Stimulated activated CD8-positive, alpha-beta memory T cell treated with anti-CD3 and anti-CD28 coated beads, Interleukin-7, amount 100 ng/mL, for 4 hours (primary cell): ENCODE results near the gene STMN3.
"Not testable (repeated sequence)": the region's sequence is repeated elsewhere in the genome, so short reads cannot be mapped to it uniquely, and the experiment has no call there.

ENCODE experiments used
- DNase-seq, 2 donors: peaks; one replicate each; pipeline ENCODE4 v3.0.0-alpha.2; 2020; ENCODE audit warnings: low read depth in 2 of 2

STMN3 gene

DNA sequence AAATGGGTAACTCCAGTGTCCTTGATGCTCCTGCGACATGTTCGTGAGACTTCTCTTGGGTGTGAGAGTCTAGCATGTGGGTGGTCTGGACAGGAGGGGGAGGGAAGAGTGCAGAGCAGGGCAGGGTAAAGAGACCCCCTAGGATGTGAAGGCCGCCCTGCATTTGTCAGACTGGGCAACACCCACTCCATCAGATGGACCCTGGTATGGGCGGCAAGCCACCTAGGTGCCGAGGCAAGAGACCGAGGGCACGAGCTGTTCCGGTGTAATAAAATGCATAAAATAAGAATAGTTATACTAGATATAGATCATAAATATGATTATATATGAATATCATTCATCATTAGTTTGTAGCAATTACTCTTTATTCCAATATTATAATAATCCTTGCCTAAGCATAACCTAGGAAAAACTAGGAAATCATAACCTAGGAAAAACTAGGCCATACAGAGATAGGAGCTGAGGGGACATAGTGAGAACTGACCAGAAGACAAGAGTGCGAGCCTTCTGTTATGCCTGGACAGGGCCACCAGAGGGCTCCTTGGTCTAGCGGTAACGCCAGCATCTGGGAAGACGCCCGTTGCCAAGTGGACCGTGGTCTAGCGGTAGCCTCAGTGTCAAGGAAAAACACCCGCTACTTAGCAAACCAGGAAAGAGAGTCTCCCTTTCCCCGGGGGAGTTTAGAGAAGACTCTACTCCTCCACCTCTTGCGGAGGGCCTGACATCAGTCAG is 39.2 kb downstream of the STMN3 start:
- DNase-seq: not testable (repeated sequence)

DNA sequence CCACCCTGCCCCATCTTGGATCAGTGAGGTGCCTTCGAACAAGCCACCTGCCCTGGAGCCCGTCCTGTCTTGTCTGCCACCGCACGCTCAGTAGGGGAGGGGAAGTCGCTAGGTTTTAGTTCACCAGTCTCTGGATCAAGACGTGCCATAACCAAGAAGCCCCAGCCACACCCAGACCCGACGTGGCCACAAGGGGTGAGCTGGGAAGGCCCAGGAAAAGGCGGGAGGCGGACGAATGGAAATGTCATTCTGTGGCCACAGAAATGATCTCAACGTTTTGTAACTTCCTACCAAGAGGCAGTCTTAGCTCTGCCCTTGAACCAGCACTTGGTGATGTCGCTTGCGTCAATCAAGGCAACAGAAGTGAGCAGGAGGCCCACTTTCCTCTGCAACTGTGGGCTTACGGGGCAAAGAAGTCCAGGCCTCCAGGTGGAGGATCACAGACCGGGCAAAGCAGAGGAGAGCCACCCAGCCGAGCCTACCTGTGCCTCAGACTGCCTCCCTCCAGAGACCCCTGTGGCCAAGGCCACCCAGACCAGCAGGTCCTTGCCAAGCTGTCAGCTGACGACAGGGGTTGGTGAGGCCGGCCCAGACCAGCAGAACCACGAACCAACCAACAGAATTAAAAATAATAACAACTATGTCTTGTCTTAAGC is 40.8 kb downstream of the STMN3 start:
- no peak for DNase-seq

DNA sequence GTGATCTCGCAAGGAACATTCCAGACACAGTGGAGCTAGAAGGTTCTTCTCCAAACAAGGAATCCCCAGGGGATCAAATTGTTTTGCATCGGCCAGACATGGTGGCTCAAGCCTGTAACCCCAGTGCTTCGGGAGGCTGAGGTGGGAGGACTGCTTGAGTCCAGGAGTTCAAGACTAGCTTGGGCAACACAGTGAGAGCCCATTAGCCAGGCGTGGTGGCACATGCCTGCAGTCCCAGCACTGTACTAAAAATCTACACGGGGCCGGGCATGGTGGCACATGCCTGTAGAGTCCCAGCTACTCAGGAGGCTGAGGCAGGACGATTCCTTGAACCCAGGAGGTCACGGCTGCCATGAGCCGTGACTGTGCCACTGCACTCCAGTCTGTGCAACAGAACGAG is 41.6 kb downstream of the STMN3 start:
- no peak for DNase-seq

DNA sequence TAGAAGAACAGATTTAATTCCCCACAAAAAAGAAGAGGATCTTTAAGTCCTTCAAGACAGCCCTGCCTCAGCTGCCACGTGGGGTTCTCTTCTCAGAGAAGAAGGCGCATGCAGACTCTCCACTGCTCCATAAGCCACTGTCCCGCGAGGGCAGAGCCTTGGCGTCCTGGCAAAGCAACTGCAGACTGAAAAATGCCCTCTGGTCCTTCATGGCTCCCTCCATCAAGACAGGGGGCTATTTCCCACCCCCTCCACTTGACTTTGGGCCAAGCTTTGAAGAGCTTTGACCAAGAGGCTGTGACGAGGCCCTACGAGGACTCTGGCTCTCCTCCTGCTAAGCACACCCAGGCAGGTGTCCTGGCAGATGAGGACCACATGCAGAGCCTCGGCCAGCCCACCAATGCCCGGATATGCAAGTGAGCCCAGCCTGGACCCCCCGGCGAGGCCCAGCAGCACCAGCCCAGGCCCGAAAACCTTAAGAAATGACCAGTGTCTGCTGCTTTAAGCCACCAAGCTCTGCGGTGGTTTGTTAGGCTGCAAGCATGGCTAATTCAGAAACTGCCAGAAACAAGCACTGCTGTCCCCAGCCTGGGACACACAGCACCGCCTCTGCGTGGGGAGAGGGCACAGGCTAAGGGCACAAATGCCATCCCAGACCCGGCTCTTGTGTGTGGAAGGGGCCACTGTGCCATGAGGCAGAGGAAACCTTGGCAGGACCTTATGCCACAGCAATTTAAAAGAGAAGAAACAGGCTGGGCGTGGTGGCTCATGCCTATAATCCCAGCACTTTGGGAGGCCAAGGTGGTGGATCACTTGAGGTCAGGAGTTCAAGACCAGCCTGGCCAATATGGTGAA is 42.4 kb downstream of the STMN3 start:
- no peak for DNase-seq

DNA sequence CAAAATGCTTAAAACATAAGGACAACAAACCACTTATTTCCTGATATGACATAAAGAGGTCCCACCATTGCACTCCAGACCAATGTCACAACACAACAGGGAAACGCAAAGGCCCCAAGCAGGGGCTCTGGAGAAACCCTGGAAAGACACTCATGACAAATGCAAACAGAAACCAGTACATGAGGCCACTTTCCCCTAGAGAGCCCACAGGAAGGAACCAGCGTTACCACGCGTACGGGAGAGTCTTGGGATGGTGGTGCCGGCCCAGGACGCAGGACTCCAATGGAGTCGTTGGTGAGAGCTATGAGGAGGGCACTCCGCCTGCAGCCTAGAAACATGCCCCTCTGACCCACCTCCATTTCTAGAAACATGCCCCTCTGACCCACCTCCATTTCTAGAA is 46.5 kb downstream of the STMN3 start:
- no peak for DNase-seq

DNA sequence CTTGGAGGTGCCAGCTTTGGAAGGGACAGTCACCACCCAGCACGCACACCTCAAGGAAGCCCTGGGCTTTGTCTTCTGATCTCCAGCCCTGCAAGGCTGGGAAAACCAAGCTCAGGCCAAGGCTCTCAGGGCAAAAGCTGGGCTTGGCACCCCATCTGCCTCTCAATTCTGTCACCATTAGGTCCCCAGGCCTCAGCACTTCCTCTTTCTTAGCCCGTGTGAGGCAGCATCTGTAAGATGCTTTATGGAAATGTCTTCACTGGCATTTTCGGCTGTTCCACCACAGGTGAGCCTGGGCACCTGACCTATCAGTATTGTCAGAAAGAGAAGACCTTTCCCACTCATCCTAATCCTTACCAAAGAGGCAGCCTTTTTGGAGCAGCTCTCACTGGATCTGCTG is 50.9 kb downstream of the STMN3 start:
- no peak for DNase-seq

DNA sequence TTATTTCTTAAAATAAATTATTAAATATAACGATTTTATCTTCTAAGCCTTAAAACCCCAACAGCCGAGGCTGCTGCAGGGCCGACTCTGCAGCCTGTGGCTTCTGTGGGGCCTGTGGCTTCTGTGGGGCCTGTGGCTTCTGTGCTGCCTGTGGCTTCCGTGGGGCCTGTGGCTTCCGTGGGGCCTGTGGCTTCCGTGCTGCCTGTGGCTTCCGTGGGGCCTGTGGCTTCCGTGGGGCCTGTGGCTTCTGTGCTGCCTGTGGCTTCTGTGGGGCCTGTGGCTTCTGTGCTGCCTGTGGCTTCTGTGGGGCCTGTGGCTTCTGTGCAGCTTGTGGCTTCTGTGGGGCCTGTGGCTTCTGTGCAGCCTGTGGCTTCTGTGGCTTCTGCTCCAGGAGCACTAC is 51.5 kb downstream of the STMN3 start:
- DNase-seq: peak in 1 of 2 donors; percentile 10

DNA sequence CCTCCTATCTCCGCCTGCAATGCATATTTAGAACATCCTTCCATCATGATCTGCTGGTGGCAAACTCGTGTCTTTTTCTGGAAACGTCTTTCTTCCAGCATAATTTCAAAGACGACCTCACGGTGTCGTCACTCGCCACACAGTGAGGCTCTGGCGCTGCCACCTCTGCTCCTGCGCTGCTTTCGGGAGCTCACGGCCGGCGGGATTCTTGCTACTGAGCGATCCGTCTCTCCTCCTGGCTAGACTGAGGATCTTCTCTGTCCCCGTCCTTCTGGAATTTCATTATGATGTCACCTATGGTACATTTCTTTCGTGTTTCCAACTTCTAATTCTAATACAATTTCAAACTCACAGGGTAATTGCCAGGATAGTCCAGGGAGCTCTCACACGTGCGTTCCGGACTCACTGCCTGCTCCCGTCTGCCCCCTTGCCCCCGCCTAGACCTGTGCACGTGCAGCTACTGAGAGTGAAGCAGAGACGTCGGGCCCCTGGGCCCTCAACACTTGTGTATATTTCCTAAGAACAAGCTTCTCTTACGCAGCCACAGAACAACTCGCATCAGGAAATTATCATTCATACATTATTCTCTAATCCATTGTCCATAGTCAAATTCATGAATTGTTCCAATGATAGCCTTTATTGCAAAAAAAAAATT is 53.7 kb downstream of the STMN3 start:
- no peak for DNase-seq

DNA sequence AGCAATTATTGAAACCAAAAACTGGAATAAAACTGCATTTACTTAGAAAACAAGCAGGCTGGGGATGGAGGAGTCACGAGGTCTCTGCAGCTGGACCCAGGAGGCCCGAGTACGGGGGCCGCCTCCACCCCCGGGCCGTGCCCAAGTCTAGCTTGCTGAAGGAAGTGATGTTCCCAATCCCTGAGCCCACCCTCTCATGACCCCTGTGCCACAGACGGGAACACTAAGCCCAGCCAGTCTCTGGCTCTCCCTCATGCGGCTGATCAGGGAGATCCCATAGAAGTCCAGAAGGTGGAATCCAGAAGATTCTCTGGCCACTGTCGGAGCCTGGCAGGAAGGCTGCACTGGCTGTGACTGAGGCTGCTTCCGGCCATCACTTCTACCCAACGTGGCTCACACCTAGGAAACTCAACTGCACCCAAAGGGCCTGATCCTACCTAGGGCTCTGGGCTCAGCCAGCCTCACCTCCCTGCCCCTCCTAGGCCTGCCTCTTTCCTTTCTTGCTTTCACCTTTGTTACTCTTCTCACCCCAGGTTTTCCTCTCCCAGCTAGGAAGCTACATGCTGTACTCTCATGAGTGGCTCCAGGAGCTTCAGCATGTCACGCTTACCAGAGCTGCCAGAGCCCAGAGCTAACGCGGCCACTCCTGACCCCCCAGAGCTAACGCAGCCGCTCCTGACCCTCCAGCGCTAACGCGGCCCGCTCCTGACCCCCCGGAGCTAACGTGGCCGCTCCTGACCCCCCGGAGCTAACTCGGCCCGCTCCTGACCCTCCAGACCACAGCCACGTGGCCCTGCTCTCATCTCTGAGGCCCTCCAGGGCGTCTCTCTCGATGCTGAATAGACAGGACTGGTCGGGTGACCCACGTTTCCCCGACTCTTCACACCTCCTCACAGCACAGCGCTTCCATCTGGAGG is 54.5 kb downstream of the STMN3 start:
- DNase-seq: no peak

DNA sequence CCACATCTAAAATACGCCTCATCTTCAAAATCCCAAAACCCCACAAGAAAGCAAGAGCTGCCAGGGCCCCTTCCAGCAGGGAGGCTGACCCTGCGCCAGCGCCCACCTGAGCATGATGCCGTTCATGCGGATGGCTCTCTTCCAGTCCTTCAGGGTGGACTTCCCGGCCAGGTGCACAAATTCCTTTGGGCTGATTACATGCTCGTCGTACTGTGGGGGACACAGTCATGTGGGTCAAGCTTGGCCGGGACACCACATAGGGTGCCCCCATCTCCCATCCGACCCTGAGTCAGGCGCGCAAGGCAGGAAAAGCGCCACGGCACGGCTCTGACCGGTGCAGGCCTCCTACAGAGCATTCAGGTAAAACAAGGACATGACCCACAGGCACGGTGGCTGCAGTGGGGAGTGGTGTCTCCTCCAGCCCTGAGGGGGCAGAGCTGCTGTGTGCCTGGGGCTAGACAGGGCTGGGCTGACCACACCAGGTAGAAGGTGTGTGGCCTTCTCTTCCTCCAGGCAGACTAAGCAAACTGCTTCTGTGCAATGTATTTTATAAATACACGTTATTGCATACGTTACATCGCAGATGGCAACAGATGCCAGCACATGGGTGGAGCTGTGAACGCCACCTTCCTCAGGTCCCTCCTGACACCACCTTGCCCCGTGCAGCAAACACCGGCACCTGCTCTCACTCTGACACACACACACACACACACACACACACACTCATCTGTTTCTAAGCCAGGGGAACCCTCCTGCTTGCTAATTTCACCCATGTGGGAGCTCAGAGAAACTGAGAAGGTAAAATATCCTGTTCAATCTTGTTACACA is 55.4 kb downstream of the STMN3 start:
- no peak for DNase-seq

DNA sequence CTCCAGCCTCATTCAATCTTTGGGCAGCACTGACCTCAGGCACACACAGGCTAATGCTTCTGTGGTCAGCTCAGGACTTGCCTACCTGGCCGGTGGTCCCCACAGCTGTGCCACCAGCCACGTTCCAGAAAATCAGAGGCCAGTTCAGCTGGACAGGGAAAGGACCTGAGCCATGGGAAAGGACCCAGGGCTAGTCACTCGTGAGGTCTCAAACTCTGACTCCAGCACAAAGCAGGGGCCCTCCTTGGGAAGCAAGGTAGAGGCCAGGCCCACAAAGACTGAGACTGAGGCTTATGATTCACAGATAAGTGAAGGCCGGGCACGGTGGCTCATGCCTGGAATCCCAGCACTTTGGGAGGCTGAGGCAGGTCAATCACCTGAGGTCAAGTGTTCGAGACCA is 56.8 kb downstream of the STMN3 start:
- no peak for DNase-seq

DNA sequence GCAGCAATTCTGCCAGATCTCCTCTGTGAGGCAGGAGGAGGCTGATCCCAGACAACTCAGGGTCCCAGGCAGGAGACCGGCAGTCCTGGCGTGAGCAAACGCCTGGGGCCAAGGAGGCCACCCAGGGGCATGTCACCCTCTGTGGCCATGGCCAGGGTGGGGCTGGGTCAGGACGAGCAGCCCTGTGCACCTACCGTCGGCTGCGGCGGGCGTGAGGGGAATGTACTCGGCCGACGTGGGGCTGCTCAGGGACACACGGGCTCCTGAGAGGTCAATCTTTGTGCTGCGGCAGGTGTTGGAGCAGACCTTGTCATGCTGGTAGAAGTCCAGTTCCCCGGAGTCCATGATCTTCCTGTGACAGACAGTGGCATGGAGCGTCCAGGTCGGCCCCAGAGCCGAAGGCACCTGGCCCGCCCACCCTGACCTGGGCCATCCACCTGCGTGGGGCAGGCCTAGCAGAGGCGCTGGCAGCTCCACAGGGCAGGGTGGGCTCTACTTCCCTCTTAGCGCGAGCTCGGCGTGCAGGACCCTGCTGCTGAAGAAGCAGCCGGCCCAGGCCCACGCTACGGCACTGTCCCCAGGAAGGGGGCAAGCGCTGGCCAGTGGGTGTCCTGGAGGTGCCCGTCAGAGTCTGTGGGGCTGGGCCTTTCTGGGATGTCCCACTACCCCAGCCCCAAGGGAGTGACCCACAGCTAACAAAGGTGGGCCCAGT is 57.7 kb downstream of the STMN3 start:
- DNase-seq: no peak

DNA sequence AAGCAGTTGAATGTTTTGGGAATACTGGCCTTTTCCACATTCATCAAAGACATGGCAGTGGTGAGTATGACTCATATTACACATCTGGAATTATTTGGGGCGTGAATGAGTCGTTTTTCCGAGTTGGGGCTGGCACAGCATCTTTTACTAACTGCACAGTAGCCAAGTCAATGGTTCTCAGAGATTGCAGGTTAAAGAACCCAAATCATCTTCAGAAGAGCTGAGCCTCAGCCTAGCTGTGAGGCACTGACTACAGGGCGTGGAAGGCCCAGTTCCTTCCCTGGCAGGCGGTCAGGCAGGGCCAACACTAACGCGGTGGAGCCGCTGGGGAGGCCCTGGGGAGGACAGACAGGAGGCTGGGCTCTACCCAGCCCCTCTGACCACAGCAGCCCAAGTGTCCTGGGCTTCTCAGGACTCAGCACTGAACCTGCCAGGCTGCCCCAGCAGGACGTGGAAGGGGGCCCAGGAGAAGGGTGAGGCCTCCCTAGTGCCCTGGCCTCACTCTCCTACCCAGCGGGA is 59.1 kb downstream of the STMN3 start:
- DNase-seq: no peak

DNA sequence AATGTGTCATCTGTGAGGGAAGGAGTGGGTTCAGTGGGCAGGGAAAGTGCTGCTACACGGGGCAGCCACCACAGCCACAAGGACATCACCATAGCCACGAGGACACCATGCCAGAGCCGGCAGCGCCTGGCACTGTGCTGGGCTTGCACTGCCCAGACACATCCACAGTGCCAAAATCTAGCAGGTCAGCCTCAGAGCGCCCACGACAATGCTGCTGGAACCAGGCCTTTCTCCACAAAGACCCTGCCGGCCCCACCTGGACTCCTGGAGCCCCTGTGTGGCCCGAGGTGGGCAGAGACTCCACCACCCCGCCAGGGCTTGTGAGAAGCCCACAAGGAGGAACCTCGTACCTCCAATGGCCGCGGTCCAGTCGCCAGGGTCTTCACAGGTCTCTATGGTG is 60.6 kb downstream of the STMN3 start:
- no peak for DNase-seq

DNA sequence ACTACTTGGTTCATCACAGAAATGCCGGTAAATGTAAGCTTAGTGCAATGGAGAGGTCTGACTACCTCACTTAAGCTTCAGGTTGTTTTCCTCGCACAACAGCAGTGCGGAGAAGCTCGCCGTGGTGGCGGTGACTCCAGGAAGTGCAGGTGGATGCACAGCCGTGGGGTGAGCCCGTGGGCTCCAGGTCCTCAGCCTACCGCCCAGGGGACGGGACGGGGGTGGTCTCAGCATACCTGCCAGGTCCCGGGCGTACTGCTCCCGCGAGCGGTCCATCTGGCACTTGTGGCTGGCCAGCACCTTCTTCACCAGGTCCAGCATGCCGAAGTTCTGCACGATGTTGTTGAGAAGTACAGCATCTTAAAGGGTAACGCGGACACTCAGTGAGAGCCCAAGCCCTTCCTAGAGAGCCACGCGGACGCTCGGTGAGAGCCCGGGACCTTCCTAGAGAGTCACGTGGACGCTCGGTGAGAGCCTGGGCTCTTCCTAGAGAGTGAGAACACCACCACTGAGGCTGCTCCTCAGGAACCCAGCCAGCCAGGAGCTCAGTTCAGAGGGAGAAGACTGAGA is 61.4 kb downstream of the STMN3 start:
- DNase-seq: no peak

DNA sequence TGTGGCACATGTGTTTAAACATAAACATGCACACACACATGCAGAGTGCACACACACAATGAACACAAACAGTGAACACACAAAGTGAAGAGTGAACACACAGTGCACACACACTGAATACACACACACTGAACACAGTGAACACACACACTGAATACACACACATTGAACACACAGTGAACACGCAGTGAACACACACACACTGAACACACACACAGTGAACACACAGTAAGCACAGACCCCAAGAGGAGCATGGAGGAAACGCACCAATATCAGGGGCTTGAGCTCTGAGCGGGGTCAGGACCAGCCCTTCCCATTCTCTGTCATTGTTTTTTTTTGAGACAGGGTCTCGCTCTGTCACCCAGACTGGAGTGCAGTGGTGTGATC is 62.1 kb downstream of the STMN3 start:
- no peak for DNase-seq

DNA sequence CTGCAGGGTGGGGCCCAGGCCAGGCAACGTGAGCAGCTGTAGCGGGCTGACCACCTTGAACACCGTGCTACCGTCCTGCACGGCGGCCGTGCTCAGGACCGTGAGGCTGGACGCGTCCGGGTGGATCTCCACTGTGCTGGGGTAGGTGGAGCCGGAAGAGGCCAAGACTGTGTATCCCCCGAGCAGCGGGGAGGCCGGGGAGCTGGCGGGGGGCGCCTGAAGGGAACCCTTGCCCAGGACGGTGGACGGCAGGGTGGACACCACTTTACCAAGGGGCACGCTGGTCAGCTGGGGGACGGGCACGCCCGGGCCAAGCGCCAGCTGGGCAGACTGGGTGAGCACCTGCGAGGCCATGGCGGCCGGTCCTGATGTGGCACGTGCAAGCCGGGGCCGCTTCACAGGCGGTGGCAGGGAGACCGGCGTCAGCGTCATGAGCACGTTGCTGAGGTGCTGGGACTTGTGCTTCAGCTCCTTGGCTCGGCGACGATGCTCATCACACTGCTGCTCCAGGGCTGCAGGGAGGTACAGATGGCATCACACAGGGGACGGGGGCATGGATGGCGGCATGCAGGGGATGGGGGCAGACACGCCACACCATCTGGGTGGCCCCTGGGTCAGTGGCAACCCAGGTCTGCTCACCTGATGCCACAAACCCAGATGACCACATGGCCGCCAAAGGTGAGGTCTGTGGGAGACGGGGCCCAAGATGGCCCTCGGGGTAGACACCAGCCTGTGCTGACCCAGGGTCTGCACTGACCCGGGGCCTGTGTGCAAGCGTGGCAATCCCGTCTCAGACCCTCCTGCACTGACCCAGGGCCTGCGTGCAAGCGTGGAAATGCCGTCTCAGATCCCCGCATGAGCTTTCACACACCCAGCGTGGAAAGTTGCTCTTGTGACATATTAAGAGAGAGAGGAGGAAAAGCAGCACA is 62.7 kb downstream of the STMN3 start:
- DNase-seq: no peak
